IPS-18c (cell line): Measurements from ENCODE around the gene FCRLB.
"Not testable (repeated sequence)": the region's sequence is repeated elsewhere in the genome, so short reads cannot be mapped to it uniquely, and the experiment has no call there.

Experiments
- H3K4me3 ChIP-seq: 2 replicates; pipeline ENCODE4 v1.7.0; 2013; ENCODE audit warnings: low read depth, mild to moderate bottlenecking, low read length, moderate library complexity; ENCODE audit not compliant: insufficient read depth
- H3K9me3 ChIP-seq: one replicate; pipeline ENCODE4 v1.6.1; 2013; ENCODE audit warnings: mild to moderate bottlenecking, low read length, moderate library complexity; ENCODE audit not compliant: control insufficient read depth, insufficient read depth

The FCRLB gene

GRCh38 chr1:161707503-161707902 is 13.8 kb upstream of the FCRLB start:
- H3K9me3 ChIP-seq = no peaks in the 10 kb centered on the region
- no peak overlapping the region for H3K4me3 ChIP-seq

GRCh38 chr1:161709373-161709772 is 12.0 kb upstream of the FCRLB start:
- H3K9me3 ChIP-seq = no peaks in the 10 kb centered on the region
- no peak overlapping the region for H3K4me3 ChIP-seq

- H3K9me3 ChIP-seq = no peaks in the 10 kb centered on the region
- no peak overlapping the region for H3K4me3 ChIP-seq
Observed at GRCh38 chr1:161710560-161710959, 10.8 kb upstream of the FCRLB start.

GRCh38 chr1:161718559-161719324 is 2.6 kb upstream of the FCRLB start:
- Histone ChIP-seq H3K4me3 (no peak overlapping the region), H3K9me3 (no peaks in the 10 kb centered on the region)

- H3K9me3 ChIP-seq = no peaks in the 10 kb centered on the region
- no peak overlapping the region for H3K4me3 ChIP-seq
Observed at GRCh38 chr1:161719325-161719611, 2.1 kb upstream of the FCRLB start.

- Histone ChIP-seq H3K4me3 (no peak overlapping the region), H3K9me3 (no peaks in the 10 kb centered on the region)
Observed at GRCh38 chr1:161720422-161720821, 922 bp upstream of the FCRLB start.

- no peaks in the 10 kb centered on the region for H3K9me3 ChIP-seq
- H3K4me3 ChIP-seq = no peak overlapping the region
Observed at GRCh38 chr1:161721738-161722343, 497 bp downstream of the FCRLB start.

GRCh38 chr1:161722406-161722805 is 1.1 kb downstream of the FCRLB start:
- Histone ChIP-seq H3K4me3 (peak overlapping the region; percentile 6; the same call in 1 of the 2 replicates), H3K9me3 (peaks cover 3% of the 10 kb centered on the region)

- Histone ChIP-seq H3K9me3 (peaks cover 4% of the 10 kb centered on the region), H3K4me3 (no peak overlapping the region)
Observed at GRCh38 chr1:161723459-161724141, 2.3 kb downstream of the FCRLB start.

GRCh38 chr1:161725258-161725907 is 4.0 kb downstream of the FCRLB start:
- not testable (repeated sequence) for H3K9me3 ChIP-seq
- H3K4me3 ChIP-seq = peak overlapping the region; percentile 89

- Histone ChIP-seq H3K9me3 (peaks cover 4% of the 10 kb centered on the region), H3K4me3 (peak overlapping the region; percentile 89)
Observed at GRCh38 chr1:161725908-161726472, 4.6 kb downstream of the FCRLB start.

- peaks cover 4% of the 10 kb centered on the region for H3K9me3 ChIP-seq
- H3K4me3 ChIP-seq = peak overlapping the region; percentile 89
Observed at GRCh38 chr1:161726473-161727255, 5.3 kb downstream of the FCRLB start.

GRCh38 chr1:161727256-161727924 is 6.0 kb downstream of the FCRLB start:
- Histone ChIP-seq H3K9me3 (peaks cover 4% of the 10 kb centered on the region), H3K4me3 (peak overlapping the region; percentile 89)

GRCh38 chr1:161728376-161729226 is 7.3 kb downstream of the FCRLB start:
- H3K4me3 ChIP-seq = no peak overlapping the region
- peaks cover 4% of the 10 kb centered on the region for H3K9me3 ChIP-seq

GRCh38 chr1:161730050-161730564 is 8.8 kb downstream of the FCRLB start:
- no peak overlapping the region for H3K4me3 ChIP-seq
- H3K9me3 ChIP-seq = peaks cover 4% of the 10 kb centered on the region
